ENCODE measurements around the gene KCNC1. TPM values are rescaled to one million over a fixed set of nuclear protein-coding genes. Genes with fewer than 3 reads are reported as not detected.
A peak's percentile ranks its signal among the peaks of the same experiment; 100 is the strongest.

KCNC1 gene
- polyA plus RNA-seq, 6 donors from 2014 or later = 0.13 TPM; not detected in 5

DNA sequence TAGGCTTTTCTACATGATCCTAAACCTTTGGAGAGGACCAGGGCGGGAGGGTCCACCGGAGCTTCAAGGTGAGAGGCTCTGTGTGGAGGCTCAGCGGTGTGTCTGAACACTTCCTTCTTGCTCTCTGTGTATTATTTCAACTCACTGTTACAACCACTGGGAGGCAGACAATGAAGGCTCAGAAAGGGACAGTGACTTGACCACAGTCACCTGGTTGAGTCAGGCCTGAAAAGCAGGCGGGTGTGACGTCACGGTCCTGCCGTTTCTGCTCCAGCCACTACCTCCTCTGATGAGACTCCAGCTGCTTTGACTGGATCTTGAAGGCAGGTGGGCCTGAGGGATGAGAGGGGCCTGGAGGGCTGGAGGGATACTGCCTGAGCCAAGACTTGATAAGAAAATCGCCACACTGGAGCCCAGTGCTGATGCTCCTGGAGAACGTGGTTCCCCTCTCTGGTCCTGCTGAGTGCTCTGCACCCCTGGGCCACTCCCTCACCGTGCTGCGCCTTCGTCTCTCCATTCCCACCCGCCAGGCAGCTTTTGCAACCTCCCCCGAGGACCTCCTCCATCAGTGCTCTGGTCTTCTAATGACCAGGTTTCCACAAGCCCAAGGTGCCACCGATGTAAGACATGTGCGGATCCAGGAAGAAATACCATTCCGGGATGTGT is 27.9 kb downstream of the KCNC1 start:
- Mint-ChIP-seq H3K4me1 (no peaks in the 10 kb centered on the region), H3K27ac (no peak overlapping the region), H3K27me3 (peaks cover 0 to 8% (median 6%) of the 10 kb centered on the region in 3 donors), H3K9me3 (peaks cover 0 to 13% (median 0%) of the 10 kb centered on the region in 7 donors), H3K36me3 (no peaks in the 10 kb centered on the region), H3K4me3 (no peak overlapping the region)
- DNase-seq (no peak), ATAC-seq (ENCODE audit: low read depth in 2 of 2) (no peak)

DNA sequence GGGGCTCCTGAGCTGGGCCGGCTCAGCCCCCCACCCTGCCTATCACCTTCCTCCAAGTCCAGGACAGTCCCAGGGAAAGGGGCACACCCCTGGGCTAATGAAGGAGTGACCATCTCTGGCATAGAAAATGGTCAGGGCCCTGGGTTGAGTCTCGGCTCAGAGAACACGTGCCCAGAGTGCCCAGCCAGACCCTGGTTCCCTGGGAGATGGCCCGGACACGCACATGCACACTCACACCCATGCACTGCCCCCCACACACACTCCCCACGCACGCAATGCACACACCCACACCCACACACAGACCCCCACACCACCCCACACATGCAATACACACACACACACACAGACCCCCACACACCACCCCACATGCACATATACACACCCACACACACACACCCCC is 28.7 kb downstream of the KCNC1 start:
- Mint-ChIP-seq H3K9me3 (peaks cover 0 to 10% (median 0%) of the 10 kb centered on the region in 7 donors), H3K36me3 (no peaks in the 10 kb centered on the region), H3K27ac (no peak overlapping the region), H3K27me3 (peaks cover 0 to 8% (median 6%) of the 10 kb centered on the region in 3 donors), H3K4me1 (peaks cover 0 to 3% (median 0%) of the 10 kb centered on the region in 3 donors), H3K4me3 (no peak overlapping the region)
- DNase-seq = no peak
- no peak for ATAC-seq (ENCODE audit: low read depth in 2 of 2)

DNA sequence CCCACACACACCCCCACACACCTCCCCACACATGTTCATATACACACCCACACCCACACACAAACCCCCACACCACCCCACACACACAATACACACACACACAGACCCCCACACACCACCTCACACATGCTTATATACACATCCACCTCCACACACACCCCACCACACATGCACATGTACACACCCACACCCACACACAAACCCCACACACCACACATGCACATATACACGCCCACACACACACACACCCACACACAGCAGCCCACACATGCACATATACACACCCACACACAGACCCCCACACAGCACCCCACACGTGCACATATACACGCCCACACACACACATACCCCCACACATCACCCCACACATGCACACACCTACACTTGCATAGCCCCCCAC is 29.1 kb downstream of the KCNC1 start:
- no peak for ATAC-seq (ENCODE audit: low read depth in 2 of 2)
- Mint-ChIP-seq H3K27ac (no peak overlapping the region), H3K4me1 (peaks cover 0 to 5% (median 0%) of the 10 kb centered on the region in 3 donors), H3K27me3 (peaks cover 0 to 8% (median 6%) of the 10 kb centered on the region in 3 donors), H3K36me3 (no peaks in the 10 kb centered on the region), H3K4me3 (no peak overlapping the region), H3K9me3 (peaks cover 0 to 7% (median 0%) of the 10 kb centered on the region in 7 donors)
- no peak for DNase-seq

DNA sequence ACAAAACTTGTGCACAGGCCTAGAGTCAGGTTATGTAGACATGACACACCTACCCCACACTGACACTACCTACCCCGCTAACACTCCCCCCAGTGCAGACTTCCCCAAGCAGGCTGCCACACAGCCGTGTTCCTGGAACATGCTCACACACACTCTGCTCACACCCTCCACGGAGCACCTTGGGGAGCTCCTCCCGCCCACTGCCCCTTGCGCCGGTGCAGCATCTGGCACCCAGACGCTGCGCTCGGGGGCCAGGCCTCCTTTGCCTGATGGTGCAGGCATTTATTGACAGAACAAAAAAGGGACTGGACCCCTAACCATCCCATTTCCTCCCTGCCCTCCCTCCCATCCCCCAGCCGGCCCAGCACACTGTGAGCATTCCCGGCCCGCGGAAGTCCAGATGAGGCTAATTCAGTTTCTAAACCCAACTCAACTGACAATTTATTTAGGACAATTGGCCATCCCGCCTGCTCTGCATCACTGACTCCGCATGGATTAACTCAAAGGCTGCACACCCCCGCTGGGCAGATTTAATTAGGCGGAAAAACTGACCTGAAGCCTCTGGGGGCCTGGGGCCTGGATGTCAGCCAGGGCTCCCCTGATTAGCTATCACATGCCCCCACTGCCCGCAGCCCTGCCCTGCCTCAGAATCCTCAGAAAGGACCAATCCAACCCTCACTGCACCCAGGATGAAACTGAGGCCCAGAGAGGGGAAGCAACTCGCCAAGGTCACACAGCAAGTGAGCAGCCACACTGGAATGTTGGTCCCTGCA is 30.1 kb downstream of the KCNC1 start:
- no peak overlapping the region for H3K27ac Mint-ChIP-seq
- H3K4me3 Mint-ChIP-seq = no peak overlapping the region
- H3K27me3 Mint-ChIP-seq = peaks cover 3 to 8% (median 6%) of the 10 kb centered on the region in 3 donors
- no peak for ATAC-seq (ENCODE audit: low read depth in 2 of 2)
- no peaks in the 10 kb centered on the region for H3K36me3 Mint-ChIP-seq
- no peak for DNase-seq
- peaks cover 0 to 2% (median 0%) of the 10 kb centered on the region in 7 donors for H3K9me3 Mint-ChIP-seq
- H3K4me1 Mint-ChIP-seq = peaks cover 0 to 5% (median 0%) of the 10 kb centered on the region in 3 donors

DNA sequence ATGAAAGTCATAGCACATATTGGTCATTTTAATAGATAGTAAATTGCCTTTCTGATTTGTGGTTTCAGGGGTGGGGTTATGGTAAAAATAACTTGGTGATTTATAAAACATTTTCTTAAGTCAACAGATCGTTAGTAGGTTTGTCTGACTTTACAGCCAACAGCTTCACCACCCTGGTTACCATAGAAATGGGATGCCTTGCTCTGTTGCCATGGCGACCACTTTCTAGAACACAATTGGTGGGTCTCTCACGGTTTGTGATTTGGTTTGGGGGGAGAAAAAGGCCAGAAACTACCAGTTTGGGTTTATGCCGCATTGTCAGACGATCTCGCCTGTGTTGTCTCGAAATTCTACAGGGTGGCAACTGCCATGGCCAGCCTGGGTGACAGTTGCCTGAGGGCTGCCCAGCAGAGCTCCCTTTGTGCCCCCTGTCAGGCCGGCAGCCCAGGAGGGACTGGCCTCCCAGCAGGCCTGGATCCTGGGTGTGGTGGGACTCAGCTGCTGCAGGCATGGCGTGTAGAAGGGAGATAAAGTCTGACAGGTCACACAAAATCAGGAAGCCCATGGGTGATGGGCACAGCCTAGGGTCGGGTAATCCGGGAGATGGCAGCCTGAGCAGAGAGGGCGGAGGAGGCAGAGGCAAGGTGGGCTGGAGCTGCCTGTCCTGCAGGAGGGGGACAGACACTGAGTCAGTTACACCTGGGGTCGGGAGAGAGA is 30.9 kb downstream of the KCNC1 start:
- no peak for ATAC-seq (ENCODE audit: low read depth in 2 of 2)
- Mint-ChIP-seq H3K4me3 (no peak overlapping the region), H3K27me3 (peaks cover 3 to 8% (median 6%) of the 10 kb centered on the region in 3 donors), H3K9me3 (peaks cover 0 to 2% (median 0%) of the 10 kb centered on the region in 7 donors), H3K27ac (no peak overlapping the region), H3K36me3 (no peaks in the 10 kb centered on the region), H3K4me1 (peaks cover 0 to 5% (median 0%) of the 10 kb centered on the region in 3 donors)
- no peak for DNase-seq

DNA sequence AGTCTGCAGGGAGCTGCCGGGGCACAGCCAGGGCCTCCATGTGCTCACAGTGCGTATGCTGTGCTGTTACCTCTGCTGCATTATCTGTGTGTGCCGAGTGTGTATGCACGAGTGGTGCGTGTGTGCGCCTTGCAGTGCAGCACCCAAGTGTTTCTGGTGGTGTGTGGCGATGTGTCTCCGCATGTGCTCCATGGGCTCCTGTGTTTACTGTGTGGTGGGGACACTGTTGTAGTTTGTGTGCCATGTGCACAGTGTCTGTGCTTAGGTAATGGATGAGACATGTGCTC is 31.4 kb downstream of the KCNC1 start:
- DNase-seq (no peak), ATAC-seq (ENCODE audit: low read depth in 2 of 2) (no peak)
- no peaks in the 10 kb centered on the region for H3K36me3 Mint-ChIP-seq
- no peak overlapping the region for H3K4me3 Mint-ChIP-seq
- H3K9me3 Mint-ChIP-seq = peaks cover 0 to 2% (median 0%) of the 10 kb centered on the region in 7 donors
- H3K27ac Mint-ChIP-seq = no peak overlapping the region
- H3K27me3 Mint-ChIP-seq = peaks cover 3 to 8% (median 6%) of the 10 kb centered on the region in 3 donors
- H3K4me1 Mint-ChIP-seq = peaks cover 0 to 5% (median 0%) of the 10 kb centered on the region in 3 donors

DNA sequence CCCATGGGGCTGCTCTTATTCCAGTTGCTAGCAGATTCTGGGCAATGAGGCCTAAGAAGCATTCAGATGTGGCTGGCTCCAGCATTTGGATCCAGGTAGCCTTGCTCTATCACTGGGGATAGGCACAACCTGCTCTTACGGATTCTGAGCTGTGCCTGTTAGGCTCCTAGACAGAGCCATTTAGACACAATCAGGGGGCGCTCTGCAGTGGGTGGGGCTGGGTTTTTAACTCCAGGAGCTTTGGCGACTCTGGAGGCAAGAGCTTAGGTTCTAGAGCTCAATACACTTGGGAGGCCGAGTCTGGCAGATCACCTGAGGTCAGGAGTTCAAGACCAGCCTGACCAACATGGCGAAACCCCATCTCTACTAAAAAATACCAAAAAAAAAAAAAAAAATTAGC is 32.0 kb downstream of the KCNC1 start:
- Mint-ChIP-seq H3K9me3 (peaks cover 0 to 2% (median 0%) of the 10 kb centered on the region in 7 donors), H3K4me3 (no peak overlapping the region), H3K36me3 (no peaks in the 10 kb centered on the region), H3K4me1 (peaks cover 0 to 5% (median 0%) of the 10 kb centered on the region in 3 donors), H3K27ac (no peak overlapping the region), H3K27me3 (peaks cover 3 to 8% (median 6%) of the 10 kb centered on the region in 3 donors)
- no peak for DNase-seq
- no peak for ATAC-seq (ENCODE audit: low read depth in 2 of 2)

DNA sequence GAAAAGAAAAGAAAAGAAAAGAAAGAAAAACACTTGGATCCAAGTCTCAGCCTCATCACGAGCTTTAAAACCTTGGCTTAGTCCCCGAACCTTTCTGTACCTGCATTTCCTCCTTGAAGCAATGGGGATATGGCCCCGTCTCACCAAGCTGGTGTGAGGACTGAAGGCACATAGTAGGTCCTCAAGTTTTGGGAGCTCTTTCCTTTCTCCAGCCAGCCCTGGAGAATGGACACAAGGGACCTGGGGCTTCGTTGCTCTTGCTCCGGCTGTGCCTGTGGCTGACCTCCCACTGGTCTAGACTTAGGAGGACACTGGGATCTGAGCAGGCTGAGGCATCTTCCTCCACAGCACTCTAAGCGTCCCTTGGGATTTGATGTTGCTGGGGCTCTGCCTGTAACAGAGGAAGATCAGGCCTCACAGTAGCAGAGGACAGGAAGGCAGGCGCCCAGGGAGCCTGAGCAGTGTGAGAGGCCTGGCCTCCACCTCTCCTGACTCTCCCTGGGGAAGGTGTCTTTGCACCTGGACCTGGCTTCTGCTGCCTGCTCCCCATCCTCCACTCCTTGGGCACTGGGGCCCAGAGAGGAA is 32.8 kb downstream of the KCNC1 start:
- Mint-ChIP-seq H3K27ac (no peak overlapping the region), H3K9me3 (peaks cover 0 to 2% (median 0%) of the 10 kb centered on the region in 7 donors), H3K36me3 (no peaks in the 10 kb centered on the region), H3K27me3 (peaks cover 0 to 8% (median 3%) of the 10 kb centered on the region in 3 donors), H3K4me3 (no peak overlapping the region), H3K4me1 (peaks cover 0 to 5% (median 0%) of the 10 kb centered on the region in 3 donors)
- ATAC-seq (ENCODE audit: low read depth in 2 of 2) (no peak), DNase-seq (no peak)

DNA sequence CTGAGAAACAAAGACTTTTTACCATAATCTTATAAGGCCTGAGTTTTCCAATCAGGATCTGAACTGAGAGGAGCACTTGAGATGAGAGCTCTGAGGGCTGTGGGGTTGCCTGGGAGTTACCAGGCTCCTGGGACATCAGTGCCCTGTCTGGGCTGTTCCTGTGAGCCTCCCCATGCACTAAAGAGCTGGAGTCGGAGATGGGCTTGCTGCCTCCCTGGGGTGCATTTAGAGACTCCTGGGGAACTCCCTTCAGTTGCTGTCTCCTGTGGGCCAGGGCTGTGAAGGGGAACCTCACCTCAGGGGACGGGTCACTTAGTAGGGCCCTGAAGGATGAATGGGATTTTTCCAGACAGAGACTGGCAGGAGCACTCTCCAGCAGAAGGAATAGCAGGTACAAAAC is 33.3 kb downstream of the KCNC1 start:
- DNase-seq (no peak), ATAC-seq (ENCODE audit: low read depth in 2 of 2) (no peak)
- Mint-ChIP-seq H3K36me3 (no peaks in the 10 kb centered on the region), H3K4me3 (no peak overlapping the region), H3K27ac (no peak overlapping the region), H3K9me3 (peaks cover 0 to 2% (median 0%) of the 10 kb centered on the region in 7 donors), H3K27me3 (peaks cover 0 to 8% (median 3%) of the 10 kb centered on the region in 3 donors), H3K4me1 (peaks cover 0 to 5% (median 0%) of the 10 kb centered on the region in 3 donors)

DNA sequence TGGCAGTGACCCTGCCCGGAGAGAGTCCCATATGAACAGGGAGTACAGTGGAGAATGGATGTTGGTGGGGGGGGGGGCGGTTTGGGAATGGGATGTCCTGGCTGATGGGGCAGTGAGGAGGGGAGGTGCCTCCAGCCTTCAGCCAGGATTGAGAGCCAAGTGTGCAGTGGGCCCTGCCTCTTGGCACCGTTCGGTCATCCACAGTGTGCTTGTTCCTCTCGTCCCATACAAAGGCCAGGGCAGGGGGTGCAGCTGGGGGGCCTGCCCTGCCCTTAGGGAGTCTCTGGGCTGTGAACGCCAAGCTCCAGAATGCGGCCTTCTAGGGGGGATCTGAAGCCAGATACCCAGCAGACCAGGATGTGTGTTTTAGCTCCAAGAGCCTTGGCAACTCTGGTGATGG is 34.0 kb downstream of the KCNC1 start:
- Mint-ChIP-seq H3K9me3 (peaks cover 0 to 2% (median 0%) of the 10 kb centered on the region in 7 donors), H3K4me3 (no peak overlapping the region), H3K36me3 (no peaks in the 10 kb centered on the region), H3K27me3 (peaks cover 0 to 8% (median 3%) of the 10 kb centered on the region in 3 donors), H3K27ac (no peak overlapping the region), H3K4me1 (peaks cover 0 to 5% (median 0%) of the 10 kb centered on the region in 3 donors)
- ATAC-seq (ENCODE audit: low read depth in 2 of 2) (no peak), DNase-seq (no peak)

DNA sequence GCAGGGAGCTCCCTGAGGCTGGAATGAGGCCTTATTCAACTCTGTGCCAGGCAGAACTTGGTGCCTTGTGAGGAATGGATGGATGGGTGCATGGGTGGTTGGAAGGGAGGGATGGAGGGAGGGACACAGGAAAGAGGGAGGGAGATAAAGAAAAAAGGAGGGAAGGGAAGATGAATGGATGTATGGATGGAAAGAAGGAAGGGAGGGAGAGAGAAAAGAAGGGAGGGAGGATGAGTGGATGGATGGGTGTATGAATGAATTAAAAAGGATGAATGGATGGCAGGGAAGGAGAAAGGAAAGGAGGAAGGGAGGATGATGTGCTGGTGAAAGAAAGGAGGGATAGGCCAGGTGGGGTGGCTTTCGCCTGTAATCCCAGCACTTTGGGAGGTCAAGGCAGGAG is 34.6 kb downstream of the KCNC1 start:
- Mint-ChIP-seq H3K4me3 (no peak overlapping the region), H3K36me3 (no peaks in the 10 kb centered on the region), H3K27me3 (peaks cover 0 to 3% (median 2%) of the 10 kb centered on the region in 3 donors), H3K9me3 (peaks cover 0 to 1% (median 0%) of the 10 kb centered on the region in 7 donors), H3K4me1 (peaks cover 0 to 5% (median 0%) of the 10 kb centered on the region in 3 donors), H3K27ac (no peak overlapping the region)
- DNase-seq = no peak
- no peak for ATAC-seq (ENCODE audit: low read depth in 2 of 2)

DNA sequence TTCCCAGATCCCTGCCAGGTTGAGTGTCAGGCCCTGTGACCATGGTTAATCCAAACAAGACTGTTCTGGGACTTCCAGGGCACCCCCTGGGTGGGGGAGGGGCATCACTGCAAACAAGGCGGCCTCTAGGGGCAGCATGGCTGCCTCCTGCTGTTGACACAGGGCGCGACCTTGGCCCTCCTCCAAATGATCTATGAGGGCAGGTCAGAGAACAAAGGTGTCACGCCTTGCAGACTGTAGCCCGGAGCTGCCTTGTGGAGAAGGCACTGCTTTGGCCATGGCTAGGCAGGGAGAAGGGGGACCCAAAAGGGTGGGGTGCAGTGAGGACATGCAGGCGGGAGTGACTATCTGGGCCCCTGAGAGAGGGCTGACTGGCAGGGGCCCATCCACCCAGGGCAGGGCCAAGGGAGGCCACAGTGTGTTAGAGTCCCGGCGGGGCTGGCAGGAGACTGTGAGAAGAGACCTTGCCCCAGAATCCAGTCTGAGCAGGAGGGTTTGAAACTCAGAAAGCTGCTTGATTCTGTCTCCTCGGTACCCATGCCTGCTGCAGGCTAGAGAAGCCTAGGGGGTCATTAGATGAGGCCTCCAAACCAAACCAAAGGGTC is 35.6 kb downstream of the KCNC1 start:
- Mint-ChIP-seq H3K9me3 (peaks cover 0 to 1% (median 0%) of the 10 kb centered on the region in 7 donors), H3K36me3 (no peaks in the 10 kb centered on the region), H3K4me1 (peaks cover 0 to 5% (median 0%) of the 10 kb centered on the region in 3 donors), H3K4me3 (no peak overlapping the region), H3K27ac (peak overlapping the region in 1 of 6 donors; percentile 22), H3K27me3 (peaks cover 0 to 3% (median 0%) of the 10 kb centered on the region in 3 donors)
- no peak for DNase-seq
- no peak for ATAC-seq (ENCODE audit: low read depth in 2 of 2)

DNA sequence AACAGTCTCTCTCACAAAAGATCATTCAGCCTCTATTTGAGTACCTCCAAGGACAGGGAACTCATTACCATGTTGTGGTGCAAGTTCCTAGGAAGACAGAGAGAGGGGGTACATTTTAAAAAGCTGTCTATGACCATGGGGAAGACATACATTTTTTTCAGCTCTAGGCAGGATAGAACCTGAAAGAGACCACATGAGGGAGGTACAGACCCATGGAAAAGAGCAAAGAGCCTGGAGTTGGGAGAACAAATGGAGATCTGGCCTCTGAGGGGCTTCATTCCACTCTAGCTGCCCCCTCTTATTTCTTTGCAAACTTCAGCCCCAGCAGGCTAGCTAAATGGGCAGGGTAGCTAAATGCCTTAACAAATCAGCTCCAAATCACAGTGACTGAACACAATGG is 36.3 kb downstream of the KCNC1 start:
- H3K27ac Mint-ChIP-seq = no peak overlapping the region
- no peak for DNase-seq
- peaks cover 0 to 5% (median 0%) of the 10 kb centered on the region in 3 donors for H3K4me1 Mint-ChIP-seq
- H3K27me3 Mint-ChIP-seq = peaks cover 0 to 3% (median 0%) of the 10 kb centered on the region in 3 donors
- H3K4me3 Mint-ChIP-seq = no peak overlapping the region
- no peak for ATAC-seq (ENCODE audit: low read depth in 2 of 2)
- no peaks in the 10 kb centered on the region for H3K9me3 Mint-ChIP-seq
- H3K36me3 Mint-ChIP-seq = no peaks in the 10 kb centered on the region

Data from naive B cell (primary cell).